ENCODE results near the gene FOXB2.
"Not testable (repeated sequence)": the region's sequence is repeated elsewhere in the genome, so short reads cannot be mapped to it uniquely, and the experiment has no call there.

FOXB2 gene

DNA sequence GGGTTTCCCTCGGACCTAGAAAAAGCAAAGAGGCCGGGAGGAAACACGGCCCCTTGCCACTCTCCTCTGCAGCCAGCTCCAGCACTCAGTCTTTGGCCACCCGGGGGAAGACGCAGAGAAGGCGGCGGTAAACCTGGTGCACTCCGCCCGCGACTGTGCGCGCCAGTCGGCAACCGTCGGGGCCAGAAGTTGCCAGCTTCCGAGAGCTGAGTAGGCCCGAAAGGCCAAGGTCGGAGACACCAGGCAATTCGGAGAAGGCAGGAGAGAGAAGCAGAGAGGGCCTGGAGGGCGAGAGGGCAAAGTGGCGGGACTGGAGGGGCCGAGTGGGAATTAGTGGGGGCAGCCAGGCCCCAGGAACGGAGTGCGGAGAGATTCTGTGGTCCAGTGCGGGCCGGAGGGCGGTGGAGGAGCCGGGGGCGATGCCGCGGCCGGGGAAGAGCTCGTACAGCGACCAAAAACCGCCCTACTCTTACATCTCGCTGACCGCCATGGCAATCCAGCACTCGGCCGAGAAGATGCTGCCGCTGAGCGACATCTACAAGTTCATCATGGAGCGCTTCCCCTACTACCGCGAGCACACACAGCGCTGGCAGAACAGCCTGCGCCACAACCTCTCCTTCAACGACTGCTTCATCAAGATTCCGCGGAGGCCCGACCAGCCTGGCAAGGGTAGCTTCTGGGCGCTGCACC, at the start of gene FOXB2:
FOXB2 (plus strand) TSS at position 420 of the 690 bp plus-strand sequence; CDS start at position 420, 0 bp downstream.
- no peak for DNase-seq

DNA sequence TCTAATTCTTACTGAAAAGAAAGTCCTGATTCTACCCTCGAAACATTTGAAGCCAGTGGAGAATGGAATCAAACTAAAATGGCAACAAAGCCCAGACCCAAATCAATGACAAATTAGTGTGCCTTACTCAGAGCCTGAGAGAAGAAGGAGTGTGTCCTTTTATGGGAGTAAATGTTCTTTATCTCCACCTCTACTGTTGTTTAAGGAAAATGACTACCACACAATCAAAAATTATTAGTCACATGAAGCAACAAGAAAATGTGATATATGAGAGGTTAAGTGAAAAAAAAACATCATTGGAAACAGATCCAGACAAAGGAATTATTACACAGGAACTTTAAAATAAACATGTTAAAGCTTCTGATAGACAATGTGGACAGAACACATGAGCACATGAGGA, 49.7 kb upstream of the FOXB2 start:
- no peak for DNase-seq

DNA sequence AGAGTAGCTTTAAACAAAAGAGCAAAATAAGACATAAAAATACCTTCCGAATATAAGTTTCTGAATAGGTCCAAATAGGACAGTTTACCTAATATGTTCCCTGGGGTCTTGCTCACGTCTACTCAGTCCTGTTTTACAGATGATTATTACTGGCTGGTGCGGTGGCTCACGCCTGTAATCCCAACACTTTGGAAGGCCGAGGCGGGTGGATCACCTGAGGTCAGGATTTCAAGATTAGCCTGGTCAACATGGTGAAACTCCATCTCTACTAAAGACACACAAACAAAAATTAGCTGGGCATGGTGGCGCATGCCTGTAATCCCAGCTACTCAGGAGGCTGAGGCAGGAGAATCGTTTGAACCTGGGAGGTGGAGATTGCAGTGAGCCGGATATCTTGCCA, 40.6 kb upstream of the FOXB2 start:
- DNase-seq = not testable (repeated sequence)

DNA sequence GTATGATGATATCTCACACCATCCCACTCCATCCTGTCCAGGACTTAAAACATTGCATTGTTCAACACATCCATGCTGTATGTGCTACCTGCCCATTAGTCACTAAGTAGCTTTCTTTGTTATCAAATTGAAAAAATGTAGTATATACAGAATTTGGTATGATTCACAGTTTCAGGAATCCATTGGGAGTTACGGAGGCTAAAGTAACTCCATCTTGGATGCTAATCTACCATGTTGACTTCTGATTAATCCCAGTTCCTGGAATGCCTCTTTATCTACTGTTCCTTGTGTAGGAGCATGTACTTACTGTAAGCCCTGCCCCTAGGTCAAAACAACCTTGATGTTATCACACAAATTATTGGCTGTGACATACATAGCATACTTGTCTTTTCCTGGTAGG, 38.9 kb upstream of the FOXB2 start:
- no peak for DNase-seq

DNA sequence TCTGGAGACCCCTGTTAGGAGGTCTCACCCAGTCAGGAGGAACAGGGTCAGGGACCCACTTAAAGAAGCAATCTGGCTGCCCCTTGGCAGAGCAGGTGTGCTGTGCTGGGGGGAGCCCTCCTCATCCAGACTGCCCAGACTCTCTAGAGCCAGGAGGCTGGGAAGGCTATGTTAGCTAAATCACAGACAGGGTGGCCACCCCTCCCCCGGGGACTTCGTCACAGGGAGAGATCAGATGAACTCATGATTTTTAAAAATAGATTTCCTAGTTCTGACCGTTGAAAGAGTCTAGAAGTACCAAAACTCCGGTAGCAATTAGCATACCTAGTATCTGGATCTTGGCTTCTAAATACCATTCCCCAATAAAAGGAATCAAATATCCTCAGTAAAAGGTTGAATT, 35.0 kb upstream of the FOXB2 start:
- DNase-seq = no peak

DNA sequence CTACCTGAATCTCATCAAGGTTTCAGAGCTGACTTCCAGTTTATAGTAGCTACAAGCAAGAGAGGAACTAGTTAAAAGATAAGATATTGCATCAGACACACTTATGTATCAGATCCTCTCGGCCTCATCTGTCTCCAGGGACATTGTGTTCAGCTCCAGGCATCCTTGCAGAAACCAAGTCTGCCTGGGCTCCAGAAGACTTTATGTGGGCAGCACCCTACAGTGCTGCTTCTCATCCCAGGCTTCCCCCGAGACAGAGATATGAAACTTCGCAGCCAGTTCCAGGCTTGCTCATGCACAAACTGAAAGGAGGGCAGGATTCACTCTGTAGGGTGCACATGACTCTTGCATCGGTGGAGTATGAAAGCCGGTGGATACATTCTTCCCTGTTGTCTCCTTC, 33.9 kb upstream of the FOXB2 start:
- DNase-seq = no peak

DNA sequence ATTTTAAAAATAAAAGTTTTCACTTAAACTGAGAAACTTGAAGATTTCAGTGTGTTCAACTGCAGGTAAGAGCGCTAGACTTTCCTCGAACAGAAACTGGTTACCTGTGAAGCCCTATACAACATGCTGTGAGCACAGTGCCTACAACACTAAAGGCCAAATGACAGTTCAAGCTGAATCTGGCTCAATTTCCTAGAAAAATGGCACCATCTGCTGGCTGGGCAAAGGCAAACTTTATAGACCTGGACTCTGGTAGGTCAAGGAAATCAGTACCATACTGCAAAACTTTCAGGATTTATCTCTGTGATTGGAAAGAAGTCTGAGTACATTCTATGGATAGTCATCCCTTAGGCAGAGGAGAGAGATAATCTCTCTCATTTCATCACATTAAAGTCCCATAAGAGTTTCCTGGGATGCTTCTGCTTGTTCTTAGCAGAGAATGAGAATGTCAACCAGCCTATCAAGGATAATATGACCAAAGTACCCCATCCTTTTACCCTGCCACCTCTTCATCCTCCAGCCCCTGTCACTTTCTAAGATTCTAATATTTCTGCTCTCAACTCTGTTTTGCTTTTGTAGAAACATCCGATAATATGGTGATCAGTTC, 31.8 kb upstream of the FOXB2 start:
- DNase-seq = peak; percentile 25

DNA sequence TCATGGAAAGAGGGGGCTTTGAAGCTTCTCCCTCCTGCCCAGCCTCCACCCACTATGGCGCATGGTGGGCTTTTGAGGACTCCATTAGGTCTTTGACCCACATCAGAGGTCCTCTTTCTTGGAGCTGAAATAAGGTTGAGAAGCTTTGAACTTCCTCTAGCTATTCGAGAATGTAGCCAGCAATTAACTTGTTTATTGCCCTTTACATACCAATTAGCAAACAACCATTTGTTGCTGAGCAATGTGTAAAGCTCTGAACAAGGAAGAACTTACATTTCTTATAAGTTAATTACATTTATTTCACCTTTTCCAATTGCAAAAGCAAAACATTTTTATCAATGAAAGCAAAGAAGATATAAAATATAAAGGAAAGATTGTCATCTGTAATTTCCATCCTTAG, 30.5 kb upstream of the FOXB2 start:
- DNase-seq = no peak

DNA sequence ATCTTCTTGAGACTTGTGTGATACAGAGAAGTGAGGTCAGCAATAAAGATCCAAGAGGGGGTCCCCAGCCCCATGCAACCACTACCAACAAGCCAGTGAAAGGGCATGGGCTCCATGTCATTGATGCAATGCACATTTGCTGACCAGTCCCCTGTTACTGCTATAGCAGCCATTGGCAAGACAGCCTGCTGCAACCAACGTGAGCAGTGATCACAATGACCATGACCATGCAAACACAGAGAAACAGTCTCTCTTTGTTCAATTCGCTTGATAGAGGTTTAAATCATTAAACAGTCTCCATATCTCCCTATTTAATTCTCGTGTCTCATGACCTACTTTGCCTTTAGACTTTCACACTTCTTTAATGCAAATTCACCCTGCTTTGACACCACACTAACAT, 30.0 kb upstream of the FOXB2 start:
- DNase-seq = no peak

DNA sequence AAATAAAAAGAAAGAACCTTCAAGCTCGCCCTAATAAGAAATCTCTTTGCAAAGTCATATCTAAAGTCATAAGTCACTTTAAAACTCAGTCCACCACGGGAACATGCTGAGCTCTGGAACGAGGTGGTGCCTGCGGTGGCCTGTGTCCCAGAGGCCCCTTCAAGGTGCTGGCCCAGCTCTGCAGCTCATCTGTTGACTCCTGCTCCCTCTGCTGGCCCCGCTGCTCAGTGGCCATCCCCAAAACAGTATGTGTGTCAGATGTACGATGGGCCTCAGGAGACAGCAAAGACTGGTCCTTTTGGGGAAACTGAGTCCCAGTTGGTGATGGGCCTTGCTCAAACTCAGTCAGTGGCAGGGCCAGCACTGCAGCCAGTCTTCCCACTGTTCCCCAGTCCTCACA, 22.8 kb upstream of the FOXB2 start:
- no peak for DNase-seq

DNA sequence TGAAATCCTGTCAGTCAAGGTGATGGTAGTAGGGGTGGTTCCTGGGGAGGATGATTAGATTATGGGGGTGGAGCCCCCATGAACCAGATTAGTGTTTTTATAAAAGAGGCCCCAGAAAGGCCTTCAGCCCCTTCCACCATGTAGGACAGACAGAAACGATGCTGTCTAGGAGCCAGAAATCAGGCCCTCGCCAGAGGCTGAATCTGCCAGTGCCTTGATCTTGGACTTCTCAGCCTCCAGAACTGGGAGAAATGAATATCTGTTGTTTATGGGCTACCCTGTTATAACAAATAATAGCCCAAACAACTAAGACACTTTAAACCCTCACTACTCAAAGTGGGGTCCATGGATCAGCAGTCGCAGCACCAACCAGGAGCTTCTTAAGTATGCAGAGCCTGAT, 20.2 kb upstream of the FOXB2 start:
- DNase-seq = no peak

DNA sequence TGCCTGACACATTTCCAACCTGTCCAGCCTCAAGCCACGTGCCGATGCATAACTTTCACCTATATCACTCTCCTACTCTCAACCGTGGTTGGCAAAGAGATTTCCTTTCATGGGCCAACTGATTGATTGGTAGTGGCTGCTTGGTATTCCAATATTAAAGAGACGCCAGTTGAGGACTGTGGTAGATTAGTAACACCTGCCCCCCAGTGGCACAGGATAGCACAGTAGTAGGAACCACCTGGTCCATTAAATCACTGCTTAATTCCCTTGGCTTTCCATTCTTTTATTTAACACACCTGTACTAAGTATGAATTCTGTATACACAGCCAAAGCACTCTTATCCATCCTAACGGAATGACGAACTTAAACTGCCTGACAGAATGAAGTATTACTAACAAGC, 19.1 kb upstream of the FOXB2 start:
- no peak for DNase-seq

DNA sequence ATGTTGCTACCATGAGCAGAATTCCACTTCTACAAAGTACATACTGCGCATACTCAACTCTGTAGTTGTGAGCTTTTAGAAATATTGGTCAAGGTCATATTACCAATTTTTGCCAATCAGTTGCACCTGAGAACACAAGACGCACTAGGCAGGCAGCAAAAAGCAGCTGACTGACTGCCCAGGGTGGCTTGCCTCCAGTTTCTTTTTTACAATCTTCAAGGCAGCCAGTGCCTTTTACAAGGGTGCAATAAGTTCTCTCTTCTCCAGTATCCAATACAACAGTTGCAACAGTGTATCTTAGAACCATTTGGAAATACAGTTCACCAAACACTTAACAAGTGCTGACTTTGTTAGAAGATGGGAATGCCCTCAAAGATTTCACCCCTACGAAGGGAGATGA, 16.1 kb upstream of the FOXB2 start:
- no peak for DNase-seq

DNA sequence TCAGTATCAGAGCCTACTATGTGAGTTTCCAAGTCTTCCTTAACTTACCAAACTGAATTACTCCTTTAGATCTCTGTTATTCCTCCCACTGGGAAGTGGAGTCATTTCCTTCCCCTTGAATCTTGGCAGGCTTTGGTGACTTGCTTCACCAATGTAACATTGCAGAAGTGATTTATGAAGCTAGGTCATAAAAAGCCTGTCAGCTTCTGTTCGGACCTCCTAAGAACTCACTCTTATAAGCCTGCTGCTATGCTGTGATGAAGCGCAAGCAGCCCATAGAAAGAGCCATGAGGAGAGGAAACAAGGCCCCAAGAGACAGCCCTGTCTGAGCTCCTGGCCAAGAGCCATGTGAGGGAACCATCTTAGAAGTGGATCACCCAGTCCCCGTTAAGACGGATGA, 14.2 kb upstream of the FOXB2 start:
- no peak for DNase-seq

DNA sequence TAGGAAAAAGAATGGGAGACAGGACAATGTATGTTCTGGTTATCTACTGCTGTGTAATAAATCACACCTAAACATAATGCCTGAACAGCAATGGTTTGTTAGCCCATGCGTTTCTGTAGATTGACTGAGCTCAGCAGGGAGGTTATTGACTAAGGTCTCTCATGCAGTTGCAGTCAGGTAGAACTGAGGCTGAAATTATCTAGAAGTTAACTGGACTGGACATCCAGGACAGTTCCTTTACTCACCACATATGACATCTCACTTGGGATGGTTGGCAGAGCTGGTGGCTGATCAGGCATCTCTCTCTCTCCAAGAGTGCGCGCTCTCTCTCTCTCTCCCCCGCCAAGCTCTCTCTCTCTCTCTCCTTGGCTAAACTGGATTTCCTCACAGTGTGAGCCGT, 8.9 kb upstream of the FOXB2 start:
- no peak for DNase-seq

DNA sequence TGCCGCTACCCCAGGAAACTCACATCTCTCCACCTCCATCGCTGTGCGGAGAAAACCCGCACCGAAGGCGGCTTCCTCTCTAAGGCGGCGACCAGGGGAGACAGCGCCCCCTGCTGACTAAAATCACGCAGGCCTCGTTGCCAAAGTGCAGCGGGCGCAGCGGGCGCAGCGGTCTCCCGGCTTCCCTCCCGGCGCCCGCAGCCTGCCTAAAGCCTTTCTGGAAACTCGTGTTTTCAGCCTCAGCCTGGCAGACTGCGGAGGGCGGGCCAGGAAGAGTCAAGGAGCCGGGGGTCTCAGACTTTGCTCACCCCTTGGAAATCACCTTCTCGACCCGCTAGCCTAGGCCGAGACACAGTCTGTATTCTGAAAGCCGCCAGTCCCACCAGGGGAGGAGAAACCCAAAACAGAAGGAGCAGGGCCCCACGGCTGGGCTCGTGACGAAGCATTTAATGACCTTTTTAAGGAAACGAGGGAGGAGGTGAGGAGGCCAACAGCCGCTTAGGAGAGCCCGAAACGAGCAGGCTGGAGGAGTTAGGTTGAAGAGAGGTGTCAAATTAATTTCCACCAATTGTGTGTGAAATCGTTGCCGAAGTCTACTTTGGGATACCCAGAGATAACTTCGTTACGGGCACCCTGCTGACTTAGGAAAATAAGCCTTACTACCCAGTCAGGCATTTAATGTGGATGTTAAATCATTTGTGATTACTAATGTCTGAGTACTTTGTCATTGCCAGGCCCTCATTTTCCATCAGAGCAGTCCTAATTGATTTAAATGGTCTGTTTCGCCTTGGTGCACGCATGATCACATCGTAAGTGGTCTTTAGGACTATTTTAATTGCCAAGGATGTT, 7.3 kb upstream of the FOXB2 start:
- DNase-seq = no peak

DNA sequence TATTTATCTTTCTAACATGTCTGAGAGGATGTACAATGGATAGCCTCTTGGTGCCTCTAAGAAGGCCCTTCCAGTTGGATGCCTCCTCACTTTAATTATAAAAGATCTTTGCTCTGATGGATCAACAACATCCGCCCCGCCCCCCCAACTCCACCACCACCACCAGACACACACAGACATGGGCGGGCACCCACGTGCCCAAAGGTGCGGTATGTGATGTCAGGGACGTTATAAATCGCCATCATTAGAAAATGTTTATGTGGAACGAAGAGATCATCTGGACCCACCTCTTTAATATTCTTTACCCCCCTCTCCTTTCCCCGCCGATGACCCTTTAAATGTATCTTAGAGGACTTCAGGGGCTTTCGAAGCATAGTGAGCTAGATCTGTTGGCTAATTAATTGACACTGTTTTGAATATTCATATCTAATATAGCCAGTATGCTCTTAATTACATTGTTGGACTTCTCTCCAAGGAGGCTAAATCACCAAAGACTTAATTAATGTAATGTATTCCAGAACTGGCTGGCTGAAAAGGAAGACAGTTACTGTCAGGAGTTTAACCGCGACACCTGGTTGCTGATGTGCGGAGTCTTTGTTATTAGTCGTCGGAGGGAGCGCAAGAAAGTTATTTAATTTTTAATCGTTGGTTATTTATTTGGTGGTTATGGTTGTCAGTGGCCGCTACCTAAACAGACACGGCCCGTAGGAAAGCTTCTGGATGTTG, 6.1 kb upstream of the FOXB2 start:
- no peak for DNase-seq

DNA sequence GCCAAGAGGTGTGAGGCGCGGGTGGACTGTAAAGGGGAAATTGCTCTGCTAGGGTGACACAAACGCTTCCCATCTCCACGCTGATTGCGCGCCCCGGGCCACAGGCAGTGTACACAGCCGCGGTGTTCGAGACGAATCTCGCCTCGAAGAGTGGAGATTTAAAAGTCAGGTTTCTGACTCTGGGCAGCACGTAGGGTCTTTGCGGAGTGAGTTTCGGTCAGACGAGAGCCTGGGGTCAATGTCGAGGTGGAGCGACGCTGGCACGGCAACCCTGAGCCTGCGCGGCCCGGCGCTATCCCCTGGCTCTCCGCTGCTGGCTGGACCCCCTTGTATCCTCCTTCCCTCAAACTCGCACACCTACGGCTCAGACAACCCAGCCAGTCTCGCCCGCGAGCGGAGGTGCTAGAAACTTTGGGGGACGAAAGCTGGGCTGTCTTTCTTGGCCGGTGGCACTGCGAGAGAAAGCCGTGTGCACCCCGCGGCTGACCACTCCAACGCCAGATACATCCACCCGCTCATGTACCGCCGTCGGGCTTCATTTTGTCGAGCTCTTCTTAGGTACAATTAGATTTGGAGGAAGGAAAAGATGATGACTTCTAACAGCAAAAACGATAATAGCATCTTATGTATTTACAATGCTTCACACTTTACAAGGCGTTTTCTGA, 5.4 kb upstream of the FOXB2 start:
- DNase-seq = no peak

DNA sequence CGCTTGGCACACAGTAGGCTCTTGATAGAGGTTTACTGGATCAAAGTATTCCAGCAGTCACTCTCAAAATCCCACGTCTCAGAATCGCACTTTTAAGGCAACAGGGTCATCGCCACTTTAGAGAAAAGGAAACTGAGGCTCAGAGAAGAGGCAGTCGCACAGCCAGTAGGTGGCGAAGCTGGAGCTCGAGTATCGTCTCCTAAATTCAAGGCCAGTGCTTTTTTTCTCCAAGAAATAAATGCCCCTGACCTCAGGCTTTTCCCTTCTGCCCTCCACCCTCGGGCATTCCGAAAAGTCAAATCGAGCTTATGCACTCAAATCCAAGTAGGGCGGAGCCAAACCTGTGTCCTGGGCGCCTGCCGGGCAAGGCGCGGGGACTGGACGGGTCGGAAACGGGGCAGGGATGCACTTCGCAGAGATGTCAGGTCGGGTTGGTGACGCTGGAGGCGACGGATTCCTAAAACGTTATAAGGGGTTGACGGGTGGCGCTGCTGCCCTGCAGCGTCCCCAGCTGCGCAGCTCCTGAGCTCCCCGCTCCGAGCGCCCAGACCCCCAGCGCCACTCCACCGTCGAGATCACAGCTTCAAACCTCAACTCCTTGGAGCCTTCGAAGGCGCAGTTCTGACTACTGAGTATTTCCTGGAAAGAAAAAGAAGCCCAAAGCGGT, 4.7 kb upstream of the FOXB2 start:
- DNase-seq = no peak

DNA sequence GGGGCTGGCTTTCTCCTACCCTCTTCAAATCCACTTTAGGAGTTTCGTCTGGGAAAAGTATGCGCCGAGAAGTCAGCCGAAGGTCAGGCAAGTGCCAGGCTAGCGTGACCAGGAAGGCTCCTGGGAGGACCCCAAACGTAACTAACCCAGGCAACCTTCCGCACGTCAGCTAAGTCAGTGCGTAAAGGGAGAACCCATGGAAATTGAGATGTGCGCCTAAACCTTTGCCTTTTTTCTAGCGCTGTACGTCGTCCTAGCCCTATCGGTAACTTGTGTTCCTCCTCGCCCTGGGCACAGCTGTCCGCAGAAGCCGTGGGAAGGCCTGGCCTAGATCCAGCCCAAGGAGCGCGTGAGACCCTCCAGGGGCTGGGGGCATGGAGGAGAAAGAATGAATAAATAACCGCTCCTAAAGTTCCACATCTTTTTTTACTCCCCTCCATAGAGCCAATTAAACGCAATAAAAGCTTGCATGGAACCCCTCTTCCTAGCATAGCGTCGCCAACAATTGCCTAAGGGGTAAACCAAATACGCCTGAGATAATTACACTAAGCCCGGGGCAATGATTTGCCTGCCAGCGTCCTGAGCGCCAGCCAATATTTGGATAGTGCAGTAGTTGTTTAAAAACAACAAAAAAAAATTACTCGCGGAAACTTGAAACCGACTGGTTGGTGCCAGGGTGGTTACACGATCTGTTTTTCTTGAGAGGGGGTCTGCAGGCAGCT, 4.0 kb upstream of the FOXB2 start:
- DNase-seq = peak; percentile 54

DNA sequence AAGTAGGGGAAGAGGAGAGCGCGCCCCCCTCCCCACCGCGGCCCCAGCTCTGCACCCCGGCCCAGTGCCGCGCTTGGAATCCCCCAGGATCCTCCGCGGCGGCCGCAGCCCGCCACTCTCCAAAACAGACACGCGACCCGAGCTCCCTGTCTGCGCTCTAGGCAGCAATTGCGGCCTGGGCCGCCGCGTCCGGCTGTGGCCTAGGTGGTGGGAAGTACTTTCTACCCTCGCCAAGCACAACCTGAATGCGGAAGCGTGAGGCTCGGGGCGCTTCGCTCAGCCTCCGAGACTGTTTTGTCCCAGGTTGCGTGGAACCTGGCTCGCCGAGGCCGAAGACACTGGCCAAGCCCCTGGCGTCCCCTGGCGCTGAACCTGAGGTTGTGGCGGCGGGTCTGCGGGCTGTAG, 3.3 kb upstream of the FOXB2 start:
- no peak for DNase-seq
